Activated gamma-delta T cell (primary cell): ENCODE results near the gene SLC12A2.

Experiments used
- DNase-seq: peaks from one replicate; lab custom pipeline; 2025; lab: John Stamatoyannopoulos, UW

The SLC12A2 gene

GRCh38 chr5:128169401-128170017, 85.9 kb downstream of the SLC12A2 start:
- DNase-seq = no peak

GRCh38 chr5:128172102-128172501, 88.5 kb downstream of the SLC12A2 start:
- no peak for DNase-seq

DNA sequence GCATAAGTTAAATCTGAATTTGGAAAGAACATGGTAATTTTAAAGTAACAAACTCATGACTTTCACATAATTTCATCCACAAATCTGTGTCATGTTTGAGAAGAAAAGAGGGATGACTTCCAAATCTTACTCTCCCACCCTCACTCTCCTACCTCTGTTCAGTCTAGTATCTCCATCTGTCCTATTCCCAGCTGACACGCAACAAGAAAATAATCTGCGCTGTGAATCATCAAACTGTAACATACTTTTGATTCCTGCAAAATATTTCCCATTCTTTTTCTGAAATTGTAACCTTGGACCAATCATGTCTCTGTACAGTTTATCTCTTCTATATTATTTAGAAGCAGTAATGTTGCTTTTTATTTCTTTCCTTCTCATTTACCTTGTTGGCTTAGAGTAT, 91.4 kb downstream of the SLC12A2 start:
- DNase-seq = no peak

- no peak for DNase-seq
These were observed 108.8 kb downstream of the SLC12A2 start for GRCh38 chr5:128192368-128192767.

DNA sequence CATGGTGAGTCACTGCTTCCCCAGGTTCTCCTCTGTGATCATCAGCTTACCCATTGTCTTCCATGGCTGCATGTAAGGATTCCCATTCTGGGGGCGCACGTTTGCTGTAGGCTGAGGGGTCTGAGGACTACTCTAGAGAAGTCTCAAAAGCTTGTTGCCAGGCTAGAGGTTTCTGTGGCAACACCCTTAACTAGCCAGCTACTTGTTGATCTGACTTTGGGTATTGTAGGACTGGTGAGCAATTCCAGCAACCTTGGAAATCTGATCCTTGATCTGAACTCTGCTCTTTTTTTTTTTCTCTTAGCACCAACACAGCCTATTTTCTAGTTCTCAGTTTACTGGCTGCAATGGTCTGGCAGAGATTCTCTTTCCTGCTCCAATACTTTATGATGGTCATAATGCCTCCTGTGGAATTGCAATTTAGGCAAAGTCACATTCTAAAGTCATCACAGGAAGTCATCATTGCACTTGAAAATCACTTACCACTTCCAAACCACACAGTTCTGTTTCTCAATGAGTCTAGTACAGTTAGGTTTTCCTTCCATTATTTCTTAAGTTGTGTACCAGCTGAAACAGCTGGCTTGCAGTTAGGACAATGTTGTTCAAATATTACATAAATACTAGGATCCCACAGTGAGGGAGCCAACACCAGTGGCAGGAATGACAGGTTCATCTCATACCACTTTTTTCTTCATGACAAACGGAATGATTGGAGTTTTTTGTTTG, 110.3 kb downstream of the SLC12A2 start:
- DNase-seq = no peak

- DNase-seq = no peak
These were observed 111.8 kb downstream of the SLC12A2 start for GRCh38 chr5:128195316-128195715.

DNA sequence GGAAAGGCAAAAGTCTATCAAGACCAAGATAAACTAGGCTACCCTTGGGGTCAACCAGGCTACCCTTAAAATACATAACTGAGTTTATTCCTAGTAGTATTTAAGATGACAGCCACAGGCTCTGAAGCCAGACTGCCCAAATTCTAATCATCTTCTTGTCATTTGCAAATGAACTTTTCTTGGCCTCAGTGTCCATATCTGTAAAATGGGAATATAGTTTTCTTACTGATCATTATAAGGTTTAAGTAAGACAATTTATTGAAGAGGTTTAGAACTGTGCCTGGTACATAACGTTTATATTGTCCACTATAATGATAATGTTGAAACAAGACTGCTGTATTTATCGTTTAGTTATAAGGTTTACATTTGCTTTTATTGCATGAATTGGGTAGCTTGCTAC, 112.5 kb downstream of the SLC12A2 start:
- DNase-seq = no peak

DNA sequence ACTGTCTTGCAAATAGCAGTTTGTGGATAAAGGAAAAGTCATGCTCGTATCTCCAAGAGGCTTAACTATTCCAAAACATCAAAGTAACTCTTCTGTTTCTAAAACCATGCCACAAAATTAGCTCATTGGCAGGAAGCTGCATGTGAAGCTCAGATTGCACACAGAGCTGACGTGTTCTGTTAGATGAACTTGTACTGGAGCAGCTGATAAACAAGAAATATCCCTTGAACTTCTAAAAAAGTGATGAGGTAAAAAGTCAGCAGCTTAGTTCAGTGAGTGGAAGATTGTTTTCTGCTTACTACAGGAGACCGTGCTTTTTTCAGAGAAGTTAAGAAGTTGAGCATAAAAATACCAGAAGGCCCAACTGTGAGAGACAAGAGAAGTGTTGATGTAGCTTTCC, 113.2 kb downstream of the SLC12A2 start:
- no peak for DNase-seq

DNA sequence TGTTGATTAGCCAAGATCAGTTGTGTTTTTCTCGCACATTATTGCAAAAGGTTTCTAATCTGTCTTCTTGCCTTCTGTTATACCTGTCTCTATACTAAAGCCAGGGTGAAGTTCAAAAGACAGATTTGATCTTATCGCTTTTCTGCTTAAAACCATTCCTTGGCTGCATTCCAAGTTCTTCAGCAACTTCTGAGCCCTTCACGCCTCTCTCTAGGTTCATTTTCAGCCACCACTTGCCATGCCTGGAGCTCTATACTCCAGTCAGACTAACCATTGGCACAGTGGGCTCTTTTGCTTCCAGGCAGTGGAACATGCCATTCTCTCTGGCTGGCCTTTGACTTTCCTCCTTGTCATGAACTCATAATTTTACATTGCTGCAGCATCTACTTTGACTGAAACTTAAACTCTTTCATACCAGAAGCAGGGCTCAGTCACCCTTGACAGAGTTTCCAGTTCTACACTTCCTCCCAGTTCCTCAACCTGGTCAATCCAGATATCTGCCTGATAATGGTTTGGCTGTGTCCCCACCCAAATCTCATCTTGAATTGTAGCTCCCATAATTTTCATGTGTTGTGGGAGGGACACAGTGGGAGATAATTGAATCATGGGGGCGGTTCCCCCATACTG, 114.4 kb downstream of the SLC12A2 start:
- no peak for DNase-seq

GRCh38 chr5:128199104-128199503, 115.5 kb downstream of the SLC12A2 start:
- no peak for DNase-seq

DNA sequence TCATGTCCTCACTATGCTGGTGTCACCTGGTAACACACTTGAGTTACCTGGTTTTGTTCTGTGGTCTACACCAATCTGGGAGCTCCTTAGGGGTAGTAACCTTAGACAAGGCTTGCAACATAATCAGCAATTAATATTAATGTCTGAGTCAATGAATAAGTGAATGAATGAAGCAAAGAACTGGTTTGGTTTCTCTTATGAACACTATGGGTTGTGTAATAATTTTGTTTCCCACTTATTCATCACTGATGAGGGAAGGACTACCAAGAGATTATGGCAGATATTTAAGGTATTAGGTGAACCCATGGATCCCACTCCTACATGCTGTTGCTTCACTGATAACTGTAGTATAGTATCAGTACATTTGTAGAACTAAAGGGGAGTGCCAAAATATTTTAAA, 116.0 kb downstream of the SLC12A2 start:
- no peak for DNase-seq

DNA sequence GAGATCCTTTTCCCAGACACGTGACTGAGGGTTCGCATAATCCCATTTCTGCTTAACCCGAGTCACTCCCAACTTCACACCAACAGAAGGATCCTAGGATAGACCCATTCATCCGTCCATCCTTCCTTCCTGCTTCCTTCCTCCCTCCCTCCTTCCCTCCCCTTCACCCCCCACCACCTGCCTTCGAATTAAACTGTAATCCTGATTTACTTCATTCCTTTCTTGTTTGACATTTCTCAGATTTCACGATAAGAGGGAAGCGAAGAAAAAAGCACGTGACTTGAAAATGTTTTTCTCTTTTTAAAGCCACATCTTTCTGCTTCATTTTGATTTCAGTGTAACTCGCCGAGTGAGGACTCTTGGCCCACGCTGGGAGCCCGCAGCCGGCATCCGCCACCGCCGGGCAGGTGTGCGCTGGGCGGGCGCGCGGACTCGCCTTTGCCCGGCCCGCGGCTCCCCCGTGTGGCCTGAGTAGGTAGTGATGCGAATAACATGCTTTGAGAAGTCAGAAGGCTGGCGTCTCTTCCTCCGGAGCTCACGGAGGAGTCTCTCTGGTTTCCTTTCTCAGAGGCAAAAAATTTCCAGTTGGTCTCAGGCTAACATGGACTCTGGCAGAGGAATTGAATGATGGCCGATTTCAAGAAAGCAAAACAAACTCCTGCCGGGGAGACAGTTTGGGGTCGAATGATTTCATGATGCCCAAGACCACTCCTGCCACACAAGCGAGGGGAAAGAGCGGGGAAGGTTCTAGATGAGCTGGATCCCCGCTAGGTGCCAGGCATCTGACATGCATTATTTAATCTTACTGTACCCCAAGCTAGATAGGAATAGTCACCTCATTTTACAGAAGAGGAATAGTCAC, 117.7 kb downstream of the SLC12A2 start:
- peak; percentile 34 for DNase-seq

DNA sequence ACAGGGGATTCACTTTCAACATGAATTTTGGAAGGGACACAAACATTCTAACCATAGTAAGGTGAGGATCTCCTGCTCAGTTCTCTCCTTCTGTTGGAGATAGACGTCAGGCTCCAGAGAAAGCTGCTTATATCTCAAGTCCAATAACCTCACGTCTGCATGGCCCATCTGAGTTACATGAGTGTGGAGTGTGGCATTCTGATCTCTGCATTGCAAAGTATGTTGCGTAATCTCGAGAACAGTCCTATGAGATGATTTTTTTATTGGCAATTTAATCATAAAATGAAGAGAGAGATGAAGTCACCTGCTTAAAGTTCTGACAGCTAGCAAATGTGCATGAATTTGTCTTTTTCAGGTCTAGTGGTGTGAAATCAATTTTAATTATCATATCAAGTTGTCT, 118.8 kb downstream of the SLC12A2 start:
- DNase-seq = no peak

- DNase-seq = no peak
These were observed 124.9 kb downstream of the SLC12A2 start for GRCh38 chr5:128208436-128208835.

GRCh38 chr5:128212191-128212806, 128.7 kb downstream of the SLC12A2 start:
- no peak for DNase-seq

DNA sequence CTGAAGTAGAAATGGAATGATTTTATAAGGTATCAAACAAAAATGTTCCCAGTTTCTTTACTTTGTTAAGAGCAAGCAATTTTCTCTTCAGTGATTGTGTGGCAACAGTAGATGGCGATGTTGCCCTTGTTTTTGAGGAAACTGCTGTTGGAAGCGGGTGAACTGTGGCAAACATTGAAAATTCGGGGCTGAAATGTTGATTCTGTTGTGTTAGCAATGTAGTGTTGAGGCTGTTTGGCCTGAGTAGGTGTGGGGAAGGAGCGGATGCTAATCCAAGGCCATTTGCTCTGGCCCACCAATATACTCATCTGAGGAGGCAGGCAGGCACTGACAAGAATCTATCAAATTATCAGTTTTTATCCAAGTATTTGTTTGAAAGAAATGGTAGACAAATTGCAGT, 129.8 kb downstream of the SLC12A2 start:
- no peak for DNase-seq

DNA sequence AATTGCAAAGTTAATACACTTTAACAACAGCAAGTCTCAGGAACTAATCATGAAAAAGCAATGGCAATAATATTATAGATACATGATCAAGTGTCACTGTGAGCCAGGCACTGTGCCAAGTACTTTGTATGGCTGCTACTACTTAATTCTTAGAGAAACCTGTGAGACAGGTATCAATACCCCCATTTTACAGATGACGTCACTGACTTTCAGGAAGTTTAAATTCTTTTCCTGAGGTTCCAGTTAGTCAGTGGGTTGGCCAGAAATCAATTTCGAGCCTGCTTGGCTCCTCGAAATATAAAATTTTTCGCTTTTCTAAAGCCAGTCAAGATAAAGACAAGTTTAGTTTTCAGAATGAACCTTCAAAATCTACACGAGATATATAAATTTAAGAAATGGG, 130.3 kb downstream of the SLC12A2 start:
- DNase-seq = no peak

- no peak for DNase-seq
These were observed 132.7 kb downstream of the SLC12A2 start for GRCh38 chr5:128216285-128216684.

DNA sequence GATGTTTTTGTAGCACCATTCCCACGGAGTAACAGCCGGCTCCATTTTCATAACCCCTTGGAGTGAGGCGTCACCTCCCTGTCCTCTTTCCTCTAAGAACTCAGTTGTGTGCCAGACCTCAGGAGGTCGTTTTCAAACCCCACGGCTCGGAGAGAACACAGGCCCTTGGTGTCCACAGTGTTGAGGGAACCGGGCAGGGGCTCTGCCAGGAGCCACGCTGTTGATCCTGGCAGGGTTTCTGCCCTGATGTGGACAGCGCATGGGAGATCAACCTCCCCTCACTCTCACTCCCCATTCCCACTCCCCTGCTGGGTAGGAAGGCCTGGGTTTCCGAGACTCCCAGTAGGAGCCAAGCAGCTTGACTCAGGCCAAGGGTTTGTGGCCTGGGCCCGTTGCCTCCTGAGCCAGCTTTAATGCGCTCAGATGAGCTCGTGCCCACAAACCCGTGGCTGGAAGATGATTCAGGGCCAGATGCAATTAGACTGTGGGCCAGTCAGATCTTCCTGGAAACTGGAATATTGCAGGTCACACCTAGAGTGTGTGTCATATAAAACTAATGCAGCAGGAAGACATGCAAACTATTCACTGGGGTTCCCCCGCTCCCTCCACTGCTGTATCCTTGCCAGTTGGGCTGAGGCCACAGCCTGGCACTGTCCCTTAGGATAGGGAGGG, 133.4 kb downstream of the SLC12A2 start:
- DNase-seq = no peak

- DNase-seq = no peak
These were observed 137.3 kb downstream of the SLC12A2 start for GRCh38 chr5:128220841-128221240.

DNA sequence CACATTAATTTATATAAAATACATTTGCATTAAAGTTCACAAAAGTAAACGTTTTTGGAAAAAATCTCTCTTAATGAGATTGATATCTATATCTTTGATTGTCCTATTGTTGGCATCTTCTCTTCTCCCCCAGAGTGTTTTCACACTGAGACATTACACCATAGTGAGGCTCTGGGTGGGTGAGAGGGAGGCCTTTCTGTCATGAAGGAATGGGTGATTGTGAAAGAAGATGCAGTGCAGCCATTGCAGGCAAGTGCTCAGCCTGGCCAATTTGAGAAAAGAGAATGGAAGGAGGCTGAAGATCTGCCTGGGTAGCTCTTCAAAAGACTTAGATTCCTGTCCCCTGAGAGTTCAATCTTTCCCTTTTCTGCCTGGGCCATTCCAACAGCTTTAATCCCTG, 140.8 kb downstream of the SLC12A2 start:
- DNase-seq = no peak
